Astrocyte of the hippocampus (primary cell): Measurements from ENCODE around the gene FRMPD4.

ENCODE experiments used
- DNase-seq: peaks from one replicate; pipeline ENCODE4 v3.0.0; 2011; ENCODE audit warnings: low read depth, low spot score

Gene FRMPD4

DNA sequence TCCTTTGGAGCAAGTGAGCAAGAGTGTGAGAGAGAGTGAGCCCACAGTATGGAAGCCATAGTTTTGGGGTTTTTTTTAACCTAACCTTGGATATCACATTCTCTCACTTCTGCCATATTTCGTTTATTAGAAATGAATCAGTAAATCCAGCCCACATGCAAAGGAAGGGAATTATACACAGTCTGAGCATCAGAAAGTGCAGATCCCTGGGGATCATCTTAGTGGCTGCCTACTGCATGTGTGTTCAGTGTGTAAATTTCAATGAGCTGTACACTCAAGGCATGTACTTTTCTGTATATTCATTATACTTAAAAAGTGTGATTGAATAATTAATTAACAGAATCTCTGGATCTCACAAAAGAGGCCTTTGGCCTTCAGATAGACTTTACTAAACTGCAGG, 519.2 kb downstream of the FRMPD4 start:
- DNase-seq = no peak

- no peak for DNase-seq
Measured at GRCh38 chrX:12657881-12658280, 519.6 kb downstream of the FRMPD4 start.

DNA sequence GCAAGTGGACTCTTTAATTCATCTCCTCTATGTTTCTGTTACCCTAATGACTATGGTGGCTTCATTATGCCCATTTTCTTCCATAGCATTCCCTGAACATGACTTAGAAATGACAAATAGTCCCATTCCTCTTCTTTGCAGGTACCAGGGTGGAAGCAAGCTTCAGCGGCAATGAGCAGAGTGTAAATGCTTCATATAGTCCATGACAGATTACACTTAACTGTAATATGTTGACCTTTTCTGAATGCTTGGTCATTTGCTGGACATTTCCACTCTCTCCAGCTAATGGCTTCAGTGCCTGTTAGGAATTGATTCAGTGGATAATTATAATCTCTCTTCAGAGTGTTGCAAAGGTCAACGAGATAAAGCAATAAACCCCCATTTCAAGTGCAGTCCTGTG, 523.2 kb downstream of the FRMPD4 start:
- DNase-seq = no peak

GRCh38 chrX:12672367-12673106, 534.3 kb downstream of the FRMPD4 start:
- DNase-seq = peak; percentile 14

DNA sequence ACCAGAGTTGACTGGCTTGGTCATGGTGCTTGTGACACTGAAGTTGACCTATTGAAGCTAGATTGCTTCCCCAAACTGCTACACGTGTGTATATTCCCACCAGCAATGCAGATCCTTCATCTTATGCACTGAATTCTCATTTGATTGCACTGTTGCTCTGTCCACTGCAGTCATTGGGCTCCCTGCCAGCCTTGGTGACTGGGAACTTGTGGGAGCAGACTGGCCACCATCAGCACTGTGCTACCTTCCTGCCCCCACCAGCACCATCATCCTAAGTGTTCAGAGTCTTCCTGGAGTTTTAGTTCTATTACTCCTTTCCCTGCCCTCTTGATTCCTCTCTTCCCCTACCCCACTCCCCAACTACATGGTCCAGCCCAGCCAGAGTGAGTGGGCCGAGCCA, 535.2 kb downstream of the FRMPD4 start:
- DNase-seq = no peak

DNA sequence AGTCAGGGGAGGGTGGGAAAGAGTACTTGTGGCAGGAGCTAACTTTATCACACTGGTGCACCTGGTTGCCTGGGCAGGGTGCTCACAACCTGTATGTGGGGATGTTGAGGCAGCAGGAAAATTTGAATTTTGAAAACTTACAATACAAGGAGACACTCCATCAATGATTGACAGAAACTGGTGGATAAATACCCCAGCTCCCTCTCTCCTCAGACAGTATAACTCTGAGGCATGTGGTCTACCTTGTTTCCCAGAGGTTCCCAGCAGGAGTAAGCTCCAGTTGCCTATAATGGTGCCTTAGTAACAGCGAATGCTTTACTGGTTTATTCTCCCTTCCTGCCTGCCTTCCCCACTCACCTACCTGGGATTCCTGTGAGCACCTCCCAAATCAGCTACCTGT, 541.2 kb downstream of the FRMPD4 start:
- DNase-seq = no peak

DNA sequence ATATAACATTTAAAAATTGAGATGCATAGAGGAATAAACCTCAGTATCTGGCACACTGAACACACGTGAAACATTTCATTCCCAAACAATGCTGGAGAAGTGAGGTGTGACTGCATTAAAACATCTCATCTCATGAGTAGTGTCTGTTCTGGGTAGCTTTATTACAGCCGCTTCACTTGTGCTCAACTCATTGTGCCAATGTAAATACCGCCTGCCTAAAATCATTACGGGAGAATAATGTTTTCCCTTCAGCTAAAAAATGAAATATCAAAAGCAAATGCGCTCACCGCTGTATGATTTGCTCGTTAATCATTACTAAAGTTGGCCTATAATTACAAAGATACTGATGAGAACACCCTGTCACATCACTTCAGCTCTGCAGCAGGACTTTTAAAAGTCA, 542.8 kb downstream of the FRMPD4 start:
- DNase-seq = no peak

DNA sequence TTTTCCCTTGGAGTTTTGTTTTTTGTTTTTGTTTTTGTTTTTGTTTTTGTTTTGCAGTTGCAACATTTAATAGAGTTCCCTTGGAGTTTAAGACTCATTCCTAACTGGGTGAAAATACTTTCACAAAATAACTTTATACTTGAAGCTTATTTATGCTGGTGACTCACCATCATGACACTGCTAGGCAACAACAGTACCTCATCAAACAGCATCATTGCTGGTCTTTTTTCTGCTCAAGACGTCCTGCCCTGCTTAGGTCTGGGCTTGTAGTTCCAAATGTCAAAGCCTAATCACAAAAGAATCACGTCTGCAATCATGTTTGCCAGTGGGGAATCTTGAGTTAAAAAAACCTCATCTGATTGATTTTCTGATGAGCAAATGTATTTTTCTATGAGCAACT, 547.3 kb downstream of the FRMPD4 start:
- DNase-seq = peak; percentile 18

DNA sequence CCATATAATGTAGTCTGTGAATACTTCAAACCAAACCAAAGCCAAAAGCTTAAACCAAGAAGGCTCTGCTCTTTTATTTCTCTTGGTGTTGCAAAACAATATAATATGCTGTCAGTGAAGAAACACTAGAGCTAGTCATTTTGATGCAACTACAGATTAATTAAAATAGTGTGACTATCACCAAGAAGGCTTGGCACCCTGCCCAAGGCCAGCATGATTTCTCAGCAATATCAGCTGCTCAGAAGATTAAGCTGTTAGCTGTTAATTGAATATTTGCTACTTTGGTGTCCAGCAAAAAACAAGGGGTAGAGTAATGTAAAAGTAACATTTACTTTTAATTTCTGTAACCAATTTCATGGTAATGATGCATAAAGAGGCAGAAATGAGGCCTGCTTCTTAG, 548.1 kb downstream of the FRMPD4 start:
- no peak for DNase-seq

GRCh38 chrX:12690646-12691045, 552.4 kb downstream of the FRMPD4 start:
- no peak for DNase-seq

DNA sequence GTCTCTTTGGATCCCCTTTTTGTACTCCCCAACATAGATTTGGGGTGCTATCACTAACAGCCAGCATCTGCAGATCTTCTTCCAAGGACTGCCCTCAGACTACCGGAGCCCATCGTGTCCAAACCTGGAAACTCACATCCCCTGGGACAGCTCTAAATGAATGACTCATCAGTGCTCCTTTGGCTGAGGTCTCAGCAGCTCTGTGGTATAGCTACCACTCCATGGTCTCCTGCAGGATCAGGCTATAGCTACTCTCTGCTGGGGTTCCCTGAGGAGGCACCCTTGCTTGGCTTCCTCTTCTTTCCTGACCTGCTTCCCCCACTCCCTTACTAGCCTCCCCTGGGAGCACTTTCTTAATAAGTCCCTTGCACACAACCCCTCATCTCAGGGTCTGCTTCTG, 555.5 kb downstream of the FRMPD4 start:
- DNase-seq = no peak

GRCh38 chrX:12700745-12701144, 562.5 kb downstream of the FRMPD4 start:
- DNase-seq = no peak

- peak; percentile 67 for DNase-seq
Measured at GRCh38 chrX:12701628-12702027, 563.4 kb downstream of the FRMPD4 start.

DNA sequence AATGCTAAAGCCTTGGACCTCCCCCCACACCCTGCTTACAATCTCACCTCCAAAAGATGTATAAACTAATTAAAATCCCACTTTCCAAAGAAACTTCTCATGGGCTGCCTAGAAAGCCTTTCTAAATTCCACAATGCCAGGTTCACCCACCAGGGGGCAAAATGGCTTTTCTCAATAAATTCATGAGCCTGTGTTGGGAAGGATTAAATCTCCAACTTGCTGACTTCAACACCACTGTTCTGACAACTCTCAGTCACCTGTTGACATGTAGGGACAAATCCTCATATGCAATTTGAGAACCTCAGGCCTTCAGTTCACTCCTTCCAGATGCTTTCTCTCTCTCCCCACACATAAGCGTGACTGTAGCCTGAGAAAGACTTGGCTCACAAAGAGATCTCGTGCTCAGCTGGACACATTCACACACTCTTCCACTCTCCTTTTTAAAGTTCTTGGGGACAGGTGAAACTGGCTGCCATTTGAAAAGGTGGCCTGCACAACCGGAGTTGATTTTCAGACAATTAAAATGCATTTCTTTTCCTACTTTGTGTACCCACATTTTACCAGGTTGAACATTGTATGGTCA, 564.3 kb downstream of the FRMPD4 start:
- peak; percentile 11 for DNase-seq

- no peak for DNase-seq
Measured at GRCh38 chrX:12704706-12705105, 566.4 kb downstream of the FRMPD4 start.

DNA sequence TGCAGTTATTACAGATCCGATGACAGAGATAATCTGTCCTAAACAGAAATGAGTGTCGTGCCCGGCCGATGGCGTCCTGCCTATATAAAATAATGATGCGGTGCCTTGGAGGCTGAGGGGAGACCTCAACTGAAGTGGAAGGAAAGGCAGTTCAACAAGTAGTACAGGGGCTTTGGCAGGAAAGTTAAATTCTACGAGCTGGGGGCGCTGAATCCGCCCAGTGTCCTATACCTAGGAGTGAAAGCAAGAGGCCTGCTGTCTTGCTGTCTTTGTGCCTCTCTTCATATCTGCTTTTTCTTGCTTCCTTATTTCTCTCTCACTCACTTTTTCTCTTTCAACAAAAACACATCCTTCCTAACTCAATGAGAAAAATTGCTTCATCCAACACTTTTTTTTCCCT, 570.8 kb downstream of the FRMPD4 start:
- DNase-seq = no peak

DNA sequence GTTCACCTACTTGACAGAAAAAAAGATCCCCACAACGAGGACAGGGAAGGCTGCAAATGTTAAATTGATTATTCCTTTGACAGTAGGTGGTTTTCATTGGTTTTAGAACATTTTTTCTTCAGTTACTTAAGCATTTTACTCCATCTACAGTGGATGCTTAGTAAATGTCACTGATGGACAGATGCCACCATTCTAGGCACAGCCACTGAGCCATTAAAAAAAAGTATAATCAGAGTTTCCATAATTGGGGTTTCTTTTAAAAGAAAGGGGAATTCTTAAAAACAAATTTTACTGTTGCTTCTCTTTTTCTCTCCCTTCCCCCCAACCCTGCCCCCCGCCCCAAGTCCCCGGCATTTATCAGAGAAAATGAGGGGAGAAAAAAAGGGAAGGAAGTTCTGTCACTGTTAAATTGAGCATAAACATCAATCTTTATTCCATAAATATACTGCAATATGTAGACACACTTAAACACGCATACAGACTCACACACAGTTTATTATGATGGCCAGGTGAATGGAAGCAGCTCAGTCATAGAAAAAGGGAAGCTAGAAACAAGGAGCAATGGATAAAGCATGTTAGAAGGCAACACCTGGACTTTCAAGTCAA, 573.3 kb downstream of the FRMPD4 start:
- DNase-seq = no peak

DNA sequence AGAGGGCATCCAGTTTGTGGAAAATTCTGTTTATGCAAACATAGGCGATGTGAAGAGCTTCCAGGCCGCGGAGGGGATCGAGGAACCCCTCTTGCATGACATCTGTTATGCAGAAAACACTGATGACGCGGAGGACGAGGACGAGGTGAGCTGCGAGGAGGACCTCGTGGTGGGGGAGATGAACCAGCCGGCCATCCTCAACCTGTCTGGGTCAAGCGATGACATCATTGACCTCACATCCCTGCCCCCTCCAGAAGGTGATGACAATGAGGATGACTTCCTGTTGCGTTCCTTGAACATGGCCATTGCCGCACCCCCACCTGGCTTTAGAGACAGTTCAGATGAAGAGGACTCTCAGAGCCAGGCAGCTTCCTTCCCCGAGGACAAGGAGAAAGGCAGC, 578.3 kb downstream of the FRMPD4 start:
- no peak for DNase-seq

DNA sequence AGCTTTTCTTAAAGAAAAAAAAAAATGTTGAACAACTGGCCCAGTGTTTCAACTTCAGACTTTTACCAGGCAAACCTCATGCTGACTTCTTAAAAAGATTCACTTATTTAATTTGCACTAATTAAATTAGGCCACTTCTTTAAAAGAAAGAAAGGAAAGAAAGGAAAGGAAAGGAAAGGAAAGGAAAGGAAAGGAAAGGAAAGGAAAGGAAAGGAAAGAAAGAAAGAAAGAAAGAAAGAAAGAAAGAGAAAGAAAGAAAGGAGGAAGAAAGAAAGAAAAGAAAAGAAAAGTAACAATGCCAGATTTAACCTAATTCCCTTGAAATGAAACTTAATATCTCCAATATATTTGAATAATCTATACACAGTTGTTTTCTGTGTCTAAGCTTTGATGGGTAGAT, 581.6 kb downstream of the FRMPD4 start:
- DNase-seq = no peak

GRCh38 chrX:12721042-12721441, 582.8 kb downstream of the FRMPD4 start:
- peak; percentile 22 for DNase-seq

DNA sequence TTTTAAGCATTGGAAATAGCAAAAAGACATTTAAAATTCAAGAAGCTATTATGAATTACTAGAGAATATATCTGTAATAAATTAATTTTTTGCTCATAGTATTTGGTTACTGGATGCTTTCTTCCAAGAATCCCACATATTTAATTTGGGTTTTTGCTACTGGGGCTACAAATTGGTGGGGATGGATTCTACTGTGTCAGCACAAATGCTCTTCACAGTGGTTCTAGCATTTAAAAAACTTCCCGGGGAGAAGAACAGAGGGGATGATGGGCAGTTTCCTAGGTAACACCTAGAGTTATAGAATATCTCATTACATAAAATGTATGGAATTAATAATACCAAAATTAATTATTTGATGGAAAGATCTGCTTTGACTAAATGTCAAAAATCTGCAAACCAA, 584.0 kb downstream of the FRMPD4 start:
- no peak for DNase-seq

GRCh38 chrX:12741416-12741815, 603.1 kb downstream of the FRMPD4 start:
- no peak for DNase-seq

DNA sequence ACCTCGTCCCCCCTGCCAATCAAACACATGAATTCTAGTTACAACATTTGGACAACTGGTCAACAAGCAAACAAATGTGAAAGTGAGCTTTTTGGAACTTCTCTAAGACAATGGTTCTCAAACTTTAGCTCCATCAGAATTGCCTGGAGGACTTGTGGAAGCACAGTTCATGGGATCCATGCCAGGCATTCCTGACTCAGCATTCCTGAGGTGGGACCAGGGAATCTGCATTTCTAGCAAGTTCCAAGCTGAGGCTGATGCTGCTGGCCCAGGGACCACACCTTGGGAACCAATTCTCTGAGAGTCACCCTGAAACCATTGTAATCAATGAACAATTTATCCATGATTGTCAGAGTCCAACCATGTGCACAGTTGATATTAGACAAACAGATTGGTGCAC, 609.2 kb downstream of the FRMPD4 start:
- peak; percentile 3 for DNase-seq
